HK-2 (cell line): ENCODE data around the gene D2HGDH.
"Not testable (repeated sequence)": the region's sequence is repeated elsewhere in the genome, so short reads cannot be mapped to it uniquely, and the experiment has no call there.

Experiments
- DNase-seq: peaks from one replicate; pipeline ENCODE4 v3.0.0-alpha.2; 2018; ENCODE audit not compliant: unreplicated experiment

Gene D2HGDH

DNA sequence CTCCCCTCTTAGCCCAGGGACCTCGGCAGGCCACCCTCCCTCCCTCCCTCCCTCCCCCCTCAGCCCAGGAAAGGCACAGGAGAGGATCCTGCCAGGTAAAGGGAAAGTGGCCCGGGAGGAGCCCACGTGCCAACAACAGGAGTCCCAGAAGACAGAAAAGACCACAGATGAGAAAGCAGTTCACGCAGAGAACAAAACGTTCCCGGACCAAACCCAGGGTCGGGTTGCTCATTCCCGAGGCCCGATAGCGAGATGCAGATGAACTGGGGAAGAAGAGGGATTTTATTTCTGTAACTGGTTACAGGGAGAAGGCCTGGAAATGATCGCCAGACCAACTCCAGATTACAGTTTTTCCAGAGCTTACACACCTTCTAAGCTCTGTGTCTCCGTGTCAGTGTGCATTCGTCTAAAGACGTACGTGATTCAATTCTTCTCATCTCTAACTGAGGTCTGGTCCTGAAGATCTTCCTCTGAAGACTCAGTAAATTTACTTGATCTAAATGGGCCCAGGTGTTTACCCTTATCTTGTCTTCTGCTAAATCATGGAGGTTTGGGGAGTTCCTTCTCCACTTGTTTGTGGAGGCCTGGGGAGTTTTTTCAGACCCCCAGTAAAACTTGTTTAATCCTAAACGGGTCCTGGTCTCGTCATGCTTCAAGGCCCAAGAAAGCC is 73.8 kb downstream of the D2HGDH start:
- DNase-seq, result no peak

GRCh38 chr2:241808721-241809382 is 74.4 kb downstream of the D2HGDH start, which contains the start of gene NEU4:
Gene NEU4 (plus strand): TSS chr2:241809193. CDS start chr2:241814485, 5,292 bp downstream.
- no peak for DNase-seq

DNA sequence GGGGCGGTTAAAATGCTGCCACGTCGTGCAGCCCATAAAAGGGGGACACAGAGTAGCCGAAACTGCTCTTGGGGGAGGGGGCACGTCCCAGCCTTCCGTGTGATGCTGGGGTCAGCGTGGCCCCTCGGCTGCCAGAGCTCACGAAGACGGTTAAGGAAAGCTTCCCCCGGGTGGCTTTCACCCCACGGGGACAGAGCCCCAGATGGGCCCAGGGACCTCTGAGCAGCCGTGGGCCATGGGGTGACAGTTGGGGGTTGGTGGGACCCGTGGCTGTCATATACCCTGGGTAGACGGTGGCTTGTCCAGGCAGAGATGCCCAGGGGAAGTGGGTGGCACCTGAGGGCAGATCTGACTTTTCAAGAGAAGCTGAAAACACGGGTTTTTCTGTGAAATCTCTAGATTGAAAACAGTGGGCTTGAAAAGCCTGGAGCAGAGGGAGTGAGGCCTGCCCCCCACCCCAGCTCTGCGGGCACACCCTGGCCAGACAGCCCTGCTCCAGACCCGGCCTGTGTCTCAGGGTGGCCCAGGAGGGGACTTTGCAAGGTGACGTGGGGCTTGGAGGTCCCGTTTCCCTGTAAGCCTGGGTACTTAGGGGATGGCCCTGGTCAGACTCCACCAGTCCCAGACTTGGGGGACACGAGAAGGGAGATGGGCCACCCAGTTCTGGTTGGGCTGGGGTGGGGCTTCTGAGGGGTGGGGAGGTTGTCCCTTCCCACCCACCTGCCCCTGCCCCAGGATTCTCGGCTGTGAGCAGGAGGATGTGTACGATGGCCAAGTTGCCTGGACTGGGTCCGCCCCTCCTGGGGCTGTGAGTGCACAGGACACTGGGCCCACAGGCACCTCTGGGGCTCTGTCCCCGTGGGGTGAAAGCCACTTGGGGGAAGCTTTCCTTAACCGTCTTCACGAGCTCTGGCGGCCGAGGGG is 75.2 kb downstream of the D2HGDH start:
- no peak for DNase-seq

GRCh38 chr2:241810307-241811200 is 76.1 kb downstream of the D2HGDH start:
- DNase-seq, result no peak

DNA sequence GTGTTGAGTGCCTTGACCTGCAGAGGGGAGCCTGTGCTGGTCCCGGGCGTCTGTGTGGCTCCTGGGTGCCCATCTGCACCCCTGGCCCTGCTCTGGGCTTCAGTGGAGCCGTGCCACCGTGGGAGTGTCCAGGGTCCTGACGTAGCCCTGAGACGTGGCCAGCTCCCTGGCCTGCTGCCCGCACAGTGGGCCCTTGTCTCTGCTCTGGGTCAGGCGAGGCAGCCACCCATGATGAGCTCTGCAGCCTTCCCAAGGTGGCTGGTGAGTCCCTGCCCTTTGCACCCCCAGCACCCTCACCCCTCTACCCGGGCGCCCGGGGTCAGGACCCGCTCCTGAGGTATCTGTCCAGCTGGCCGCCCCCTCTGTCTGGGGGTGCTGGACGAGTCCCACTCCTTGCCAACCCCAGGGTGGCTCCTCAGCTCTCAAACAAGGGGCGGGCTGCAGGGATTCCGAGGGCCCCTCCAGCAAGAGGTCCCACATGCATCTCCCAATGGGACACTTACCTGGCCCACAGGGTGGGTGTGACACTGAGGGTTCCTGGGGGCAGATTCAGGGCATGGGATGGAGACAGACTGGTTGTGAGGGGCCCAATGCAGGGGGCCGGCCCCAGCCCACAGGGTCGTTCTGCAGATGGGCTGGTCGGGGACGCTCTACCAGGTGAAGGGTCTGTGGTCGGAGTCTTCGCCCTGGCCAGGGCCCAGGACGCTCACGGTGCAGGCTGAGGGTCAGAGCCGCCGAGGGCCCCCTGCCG is 76.9 kb downstream of the D2HGDH start:
- DNase-seq, result no peak

GRCh38 chr2:241811952-241812729 is 77.7 kb downstream of the D2HGDH start:
- no peak for DNase-seq

DNA sequence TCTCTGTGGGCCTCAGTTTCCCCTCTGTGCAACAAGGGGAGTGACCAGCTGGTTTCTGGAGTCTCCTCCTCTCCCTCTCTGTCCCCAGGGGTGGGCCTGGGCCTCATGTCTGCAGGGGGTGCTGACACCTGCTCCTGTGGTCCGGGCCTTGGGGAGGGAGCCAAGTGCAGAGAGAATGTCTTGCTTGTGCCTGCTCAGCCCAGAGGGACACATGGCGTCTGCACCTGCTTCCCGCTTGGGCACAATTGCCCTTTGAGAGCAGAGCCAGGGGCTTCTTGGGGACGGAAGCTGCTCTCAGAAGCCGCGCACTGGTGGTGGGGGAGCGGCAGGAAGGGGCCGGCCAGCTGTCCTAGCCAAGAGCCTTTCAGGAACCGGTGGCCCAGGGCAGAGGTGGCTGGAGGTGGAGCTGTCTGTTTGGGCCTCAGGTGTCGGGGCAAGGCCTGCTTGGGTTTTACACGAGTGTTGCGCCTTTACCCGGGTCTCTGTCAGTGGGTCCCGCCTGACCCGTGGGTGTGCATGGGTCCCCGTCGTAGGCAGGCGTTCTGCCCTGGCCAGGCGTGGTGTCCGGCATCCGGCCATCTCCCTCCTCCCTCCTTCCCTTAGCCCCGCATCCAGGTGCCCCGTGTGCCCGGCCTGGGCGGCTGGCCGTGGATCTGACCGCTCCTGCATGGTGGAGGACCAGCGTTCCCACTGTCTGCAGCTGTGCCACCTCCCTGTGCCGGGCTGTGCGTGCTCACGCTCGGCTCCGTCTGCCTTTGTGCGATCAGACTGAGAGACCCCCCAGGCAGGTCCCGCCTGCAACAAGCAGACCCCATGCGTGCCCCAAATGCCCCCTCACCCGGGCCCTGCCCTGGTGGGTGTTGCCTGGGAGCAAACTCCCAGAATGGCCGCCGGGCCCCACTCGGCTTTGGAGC is 78.6 kb downstream of the D2HGDH start:
- DNase-seq, result no peak

- DNase-seq, result no peak
Measured at GRCh38 chr2:241813644-241814392, 79.4 kb downstream of the D2HGDH start.

DNA sequence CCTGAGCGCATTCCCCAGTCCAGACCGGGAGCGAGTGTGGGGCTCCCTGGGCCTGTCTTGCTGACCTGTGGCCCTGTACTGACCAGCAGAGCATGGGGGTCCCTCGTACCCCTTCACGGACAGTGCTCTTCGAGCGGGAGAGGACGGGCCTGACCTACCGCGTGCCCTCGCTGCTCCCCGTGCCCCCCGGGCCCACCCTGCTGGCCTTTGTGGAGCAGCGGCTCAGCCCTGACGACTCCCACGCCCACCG is 79.9 kb downstream of the D2HGDH start:
- no peak for DNase-seq

- DNase-seq, result no peak
Measured at GRCh38 chr2:241814643-241815476, 80.4 kb downstream of the D2HGDH start.

DNA sequence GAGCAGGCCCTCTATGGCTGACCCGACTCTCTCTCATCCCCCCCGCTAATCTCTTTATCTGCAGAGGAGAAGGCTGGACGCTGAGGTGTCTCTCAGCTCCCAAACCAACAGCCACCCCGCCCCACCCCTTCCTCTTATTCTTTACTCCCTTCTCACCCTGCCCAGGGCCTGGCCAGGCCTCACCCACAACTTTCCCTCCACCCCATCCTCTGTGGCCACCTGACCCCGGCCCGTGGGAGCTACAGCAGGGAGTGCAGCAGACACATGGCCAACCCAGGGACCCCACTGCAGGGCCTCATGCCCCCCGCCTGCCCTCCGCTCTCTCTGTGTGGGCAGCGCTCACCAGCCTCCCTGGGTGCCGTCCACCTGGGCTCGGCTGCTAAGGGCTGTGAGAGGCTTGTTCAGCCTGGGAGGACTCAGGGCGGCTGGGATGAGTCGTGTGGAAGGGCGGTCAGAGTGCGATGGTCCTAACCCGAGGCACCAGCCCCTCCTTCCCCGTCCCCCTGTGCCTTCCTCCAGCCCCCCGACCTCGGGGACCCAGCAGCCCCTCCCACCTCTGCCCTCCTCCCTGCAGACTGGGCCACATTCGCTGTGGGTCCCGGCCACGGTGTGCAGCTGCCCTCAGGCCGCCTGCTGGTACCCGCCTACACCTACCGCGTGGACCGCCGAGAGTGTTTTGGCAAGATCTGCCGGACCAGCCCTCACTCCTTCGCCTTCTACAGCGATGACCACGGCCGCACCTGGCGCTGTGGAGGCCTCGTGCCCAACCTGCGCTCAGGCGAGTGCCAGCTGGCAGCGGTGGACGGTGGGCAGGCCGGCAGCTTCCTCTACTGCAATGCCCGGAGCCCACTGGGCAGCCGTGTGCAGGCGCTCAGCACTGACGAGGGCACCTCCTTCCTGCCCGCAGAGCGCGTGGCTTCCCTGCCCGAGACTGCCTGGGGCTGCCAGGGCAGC is 81.3 kb downstream of the D2HGDH start:
- no peak for DNase-seq

DNA sequence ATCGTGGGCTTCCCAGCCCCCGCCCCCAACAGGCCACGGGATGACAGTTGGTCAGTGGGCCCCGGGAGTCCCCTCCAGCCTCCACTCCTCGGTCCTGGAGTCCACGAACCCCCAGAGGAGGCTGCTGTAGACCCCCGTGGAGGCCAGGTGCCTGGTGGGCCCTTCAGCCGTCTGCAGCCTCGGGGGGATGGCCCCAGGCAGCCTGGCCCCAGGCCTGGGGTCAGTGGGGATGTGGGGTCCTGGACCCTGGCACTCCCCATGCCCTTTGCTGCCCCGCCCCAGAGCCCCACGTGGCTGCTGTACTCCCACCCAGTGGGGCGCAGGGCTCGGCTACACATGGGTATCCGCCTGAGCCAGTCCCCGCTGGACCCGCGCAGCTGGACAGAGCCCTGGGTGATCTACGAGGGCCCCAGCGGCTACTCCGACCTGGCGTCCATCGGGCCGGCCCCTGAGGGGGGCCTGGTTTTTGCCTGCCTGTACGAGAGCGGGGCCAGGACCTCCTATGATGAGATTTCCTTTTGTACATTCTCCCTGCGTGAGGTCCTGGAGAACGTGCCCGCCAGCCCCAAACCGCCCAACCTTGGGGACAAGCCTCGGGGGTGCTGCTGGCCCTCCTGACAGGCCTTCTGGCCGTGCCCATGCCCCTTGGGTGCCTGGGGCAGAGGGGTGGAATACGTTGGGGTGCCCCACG is 82.1 kb downstream of the D2HGDH start:
- DNase-seq, result no peak

DNA sequence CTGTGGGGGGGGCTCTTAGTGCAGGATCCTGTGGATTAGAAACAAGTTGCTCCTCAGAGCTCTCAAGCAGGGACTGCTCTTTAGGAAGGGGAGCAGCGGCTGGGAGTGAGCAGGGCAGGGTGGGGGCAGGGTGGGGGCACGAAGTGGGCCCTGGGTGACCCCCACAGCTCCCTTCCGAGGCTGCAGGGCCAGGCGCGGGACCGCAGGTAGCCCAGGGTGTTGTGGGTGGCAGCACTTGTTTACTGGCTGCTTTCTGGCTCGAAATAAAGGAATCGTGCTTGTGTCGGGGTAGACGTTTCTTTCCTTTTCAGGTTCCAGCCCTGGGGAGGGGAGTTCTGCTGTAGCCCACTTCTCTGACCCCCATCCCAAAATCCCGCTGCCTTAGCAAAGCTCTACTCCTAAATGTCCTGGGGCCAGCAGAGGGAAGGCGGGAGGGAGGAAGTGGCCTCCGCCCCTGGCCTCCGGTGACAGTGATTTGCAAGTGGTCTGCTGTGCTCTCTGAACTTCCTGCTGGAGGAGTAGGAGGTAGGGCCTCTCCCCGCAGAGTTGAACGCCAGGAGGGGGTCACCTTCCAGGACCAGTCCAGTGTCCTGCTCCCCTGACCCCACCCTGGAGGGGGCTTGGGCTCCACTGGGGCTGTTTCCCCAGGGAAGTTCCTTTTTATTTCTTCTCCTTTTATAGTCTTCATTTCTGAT is 82.8 kb downstream of the D2HGDH start:
- DNase-seq, result no peak

DNA sequence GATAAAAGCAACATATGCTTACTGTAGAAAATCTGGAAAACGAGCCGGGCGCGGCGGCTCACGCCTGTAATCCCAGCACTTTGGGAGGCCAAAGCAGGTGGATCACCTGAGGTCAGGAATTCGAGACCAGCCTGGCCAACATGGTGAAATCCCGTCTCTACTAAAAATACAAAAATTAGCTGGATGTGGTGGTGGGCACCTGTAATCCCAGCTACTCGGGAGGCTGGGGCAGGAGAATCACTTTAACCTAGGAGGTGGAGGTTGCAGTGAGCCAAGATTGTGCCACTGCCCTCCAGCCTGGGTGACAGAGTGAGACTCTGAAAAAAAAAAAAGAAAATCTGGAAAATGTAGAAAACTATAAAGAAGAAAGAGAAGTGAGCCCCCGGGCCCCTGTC is 83.4 kb downstream of the D2HGDH start:
- DNase-seq, result not testable (repeated sequence)
